WTC11 (cell line): ENCODE measurements around the gene ANKRD27.

ENCODE experiments used
- CDX4 ChIP-seq: fragments of 250-450 bp; sonication (Bioruptor Pico); IDR thresholded peaks from 2 replicates; pipeline ENCODE4 v1.9.0; 2021; ENCODE audit warnings: moderate library complexity, mild to moderate bottlenecking, inconsistent platforms, borderline replicate concordance
- ZNF281 ChIP-seq: sonication (generic); formaldehyde crosslinking; IDR thresholded peaks from 2 replicates; pipeline ENCODE4 v1.8.0; 2023; ENCODE audit warnings: mild to moderate bottlenecking, missing genetic modification reagents
- TF ChIP-seq, protein P1 (sequence below): fragments of 250-450 bp; sonication (Bioruptor Pico); IDR thresholded peaks from 2 replicates; pipeline ENCODE4 v1.8.0; 2021; ENCODE audit warnings: mild to moderate bottlenecking
- TF ChIP-seq, protein P2 (sequence below): fragments of 200-600 bp; IDR thresholded peaks from 2 replicates; pipeline ENCODE4 v1.8.0; 2022; ENCODE audit warnings: antibody characterized with exemption

DNA sequence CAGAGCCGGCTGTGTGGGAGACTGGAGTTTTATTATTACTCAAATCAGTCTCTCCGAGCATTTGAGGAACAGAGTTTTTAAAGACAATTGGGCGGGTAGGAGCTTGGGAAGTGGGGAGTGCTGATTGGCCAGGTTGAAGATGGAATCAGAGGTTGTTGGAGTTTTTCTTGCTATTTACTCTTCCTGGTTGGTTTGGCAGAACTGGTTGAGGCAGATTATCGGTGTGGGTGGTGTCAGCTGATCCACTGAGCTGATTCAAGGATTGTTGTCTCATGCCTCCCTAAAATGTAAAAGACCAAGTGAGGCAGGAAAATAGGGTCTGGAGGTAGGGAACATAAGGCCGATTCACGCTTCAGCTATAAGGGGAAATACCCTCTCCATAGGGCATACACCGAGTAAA, 43.3 kb upstream of the ANKRD27 start:
- TF ChIP-seq, protein P1, sequence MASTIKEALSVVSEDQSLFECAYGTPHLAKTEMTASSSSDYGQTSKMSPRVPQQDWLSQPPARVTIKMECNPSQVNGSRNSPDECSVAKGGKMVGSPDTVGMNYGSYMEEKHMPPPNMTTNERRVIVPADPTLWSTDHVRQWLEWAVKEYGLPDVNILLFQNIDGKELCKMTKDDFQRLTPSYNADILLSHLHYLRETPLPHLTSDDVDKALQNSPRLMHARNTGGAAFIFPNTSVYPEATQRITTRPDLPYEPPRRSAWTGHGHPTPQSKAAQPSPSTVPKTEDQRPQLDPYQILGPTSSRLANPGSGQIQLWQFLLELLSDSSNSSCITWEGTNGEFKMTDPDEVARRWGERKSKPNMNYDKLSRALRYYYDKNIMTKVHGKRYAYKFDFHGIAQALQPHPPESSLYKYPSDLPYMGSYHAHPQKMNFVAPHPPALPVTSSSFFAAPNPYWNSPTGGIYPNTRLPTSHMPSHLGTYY = no peak
- TF ChIP-seq, protein P2, sequence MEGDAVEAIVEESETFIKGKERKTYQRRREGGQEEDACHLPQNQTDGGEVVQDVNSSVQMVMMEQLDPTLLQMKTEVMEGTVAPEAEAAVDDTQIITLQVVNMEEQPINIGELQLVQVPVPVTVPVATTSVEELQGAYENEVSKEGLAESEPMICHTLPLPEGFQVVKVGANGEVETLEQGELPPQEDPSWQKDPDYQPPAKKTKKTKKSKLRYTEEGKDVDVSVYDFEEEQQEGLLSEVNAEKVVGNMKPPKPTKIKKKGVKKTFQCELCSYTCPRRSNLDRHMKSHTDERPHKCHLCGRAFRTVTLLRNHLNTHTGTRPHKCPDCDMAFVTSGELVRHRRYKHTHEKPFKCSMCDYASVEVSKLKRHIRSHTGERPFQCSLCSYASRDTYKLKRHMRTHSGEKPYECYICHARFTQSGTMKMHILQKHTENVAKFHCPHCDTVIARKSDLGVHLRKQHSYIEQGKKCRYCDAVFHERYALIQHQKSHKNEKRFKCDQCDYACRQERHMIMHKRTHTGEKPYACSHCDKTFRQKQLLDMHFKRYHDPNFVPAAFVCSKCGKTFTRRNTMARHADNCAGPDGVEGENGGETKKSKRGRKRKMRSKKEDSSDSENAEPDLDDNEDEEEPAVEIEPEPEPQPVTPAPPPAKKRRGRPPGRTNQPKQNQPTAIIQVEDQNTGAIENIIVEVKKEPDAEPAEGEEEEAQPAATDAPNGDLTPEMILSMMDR = no peak
- TF ChIP-seq CDX4 (CRISPR knock-in tag) (no peak), ZNF281 (CRISPR knock-in tag) (no peak)
